Stimulated activated CD8-positive, alpha-beta memory T cell treated with anti-CD3 and anti-CD28 coated beads, Interleukin-4, amount 100 ng/mL, for 24 hours (primary cell): ENCODE results near the gene FHIT.

Experiments
- DNase-seq: peaks from one replicate; pipeline ENCODE4 v3.0.0-alpha.2; 2020; ENCODE audit warnings: low read depth

The FHIT gene

DNA sequence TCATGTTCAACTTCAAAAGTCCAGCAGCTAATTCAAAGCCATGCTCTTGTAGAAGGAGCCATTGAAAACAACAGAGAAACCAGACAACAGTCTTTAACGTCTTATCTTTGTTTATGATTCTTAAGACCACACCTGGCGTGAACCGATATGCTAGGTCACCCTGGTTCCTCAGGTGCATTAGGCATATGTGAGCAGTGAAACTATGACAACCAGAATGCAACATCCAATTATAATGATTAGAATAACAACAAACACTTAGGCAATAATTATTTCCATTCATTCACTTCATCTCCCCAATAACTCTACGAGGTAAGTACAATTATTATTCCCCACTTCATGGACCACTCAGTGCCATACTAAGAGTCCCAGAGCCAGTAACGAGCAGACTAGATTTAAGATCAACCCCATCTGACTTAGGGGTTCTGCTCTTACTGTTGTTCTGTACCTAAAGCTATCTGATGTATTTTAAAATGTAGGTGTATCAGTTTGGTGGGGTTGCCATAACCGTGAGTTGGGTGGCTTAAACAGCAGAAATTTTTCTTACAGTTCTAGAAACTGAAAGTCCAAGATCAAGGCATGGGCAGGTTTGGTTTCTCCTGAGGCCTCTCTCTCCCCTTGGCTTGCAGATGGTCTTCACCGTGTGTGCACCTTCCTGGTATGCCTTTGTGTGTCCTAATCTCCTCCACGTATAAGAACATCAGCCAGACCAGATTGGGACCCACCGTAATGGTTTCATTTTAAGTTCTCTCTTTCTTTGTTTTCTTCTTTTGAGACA, 1203.6 kb downstream of the FHIT start:
- DNase-seq: no peak

DNA sequence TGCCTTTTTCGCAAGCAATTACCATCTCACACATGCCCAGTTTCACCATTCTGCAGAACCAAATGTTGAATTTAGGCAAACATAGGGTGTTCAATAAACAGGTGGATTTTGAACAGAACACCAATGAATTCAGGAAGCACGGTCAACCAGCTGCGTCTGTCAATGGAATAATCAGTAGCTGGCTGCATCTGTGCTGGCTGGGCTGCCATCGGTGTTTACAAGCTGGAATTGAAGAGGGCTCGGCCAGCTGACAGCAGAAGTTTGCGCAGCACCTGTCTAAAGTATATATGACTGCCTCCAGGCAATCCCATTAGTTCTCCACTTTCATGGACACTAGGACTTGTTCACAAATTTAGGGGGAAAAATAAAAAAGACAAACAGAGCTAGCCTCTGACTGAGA, 1205.0 kb downstream of the FHIT start:
- DNase-seq: no peak

DNA sequence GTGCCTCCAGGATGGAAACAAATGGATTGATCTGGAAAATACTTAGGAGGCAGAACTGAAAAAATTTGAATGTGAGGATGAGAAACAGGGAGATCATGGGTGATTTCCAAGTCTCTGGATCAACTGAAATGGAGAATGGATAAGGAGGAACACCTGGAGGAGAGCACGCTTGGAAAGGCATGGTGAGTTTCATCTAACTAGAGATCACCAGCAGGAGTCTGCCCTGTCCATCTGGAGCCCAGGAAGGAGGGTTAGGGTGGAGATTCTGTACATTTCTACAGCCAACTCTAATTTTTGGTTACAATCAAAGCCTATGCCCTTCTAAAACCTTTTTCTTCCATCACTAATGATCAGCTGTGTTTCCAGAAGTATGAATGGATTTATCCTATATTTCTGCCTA, 1205.6 kb downstream of the FHIT start:
- DNase-seq: no peak

DNA sequence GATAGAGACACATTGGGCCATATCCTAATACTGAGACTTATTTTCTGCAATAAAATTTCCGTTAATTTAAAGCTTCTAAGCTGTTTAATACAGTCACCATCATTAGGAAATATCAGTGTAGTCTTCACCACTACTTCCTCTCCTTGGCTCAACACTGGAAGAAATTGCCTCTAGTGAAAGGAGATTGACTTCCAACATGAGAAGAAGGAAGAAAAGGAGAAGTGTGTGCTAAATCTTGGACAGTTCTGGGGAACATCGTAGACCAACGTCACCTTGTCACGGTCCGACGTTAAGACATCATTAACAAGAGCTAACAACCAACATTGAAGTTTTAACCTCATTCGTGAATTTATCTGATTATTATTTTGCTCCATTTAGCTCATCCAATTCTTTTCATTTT, 1214.4 kb downstream of the FHIT start:
- no peak for DNase-seq

DNA sequence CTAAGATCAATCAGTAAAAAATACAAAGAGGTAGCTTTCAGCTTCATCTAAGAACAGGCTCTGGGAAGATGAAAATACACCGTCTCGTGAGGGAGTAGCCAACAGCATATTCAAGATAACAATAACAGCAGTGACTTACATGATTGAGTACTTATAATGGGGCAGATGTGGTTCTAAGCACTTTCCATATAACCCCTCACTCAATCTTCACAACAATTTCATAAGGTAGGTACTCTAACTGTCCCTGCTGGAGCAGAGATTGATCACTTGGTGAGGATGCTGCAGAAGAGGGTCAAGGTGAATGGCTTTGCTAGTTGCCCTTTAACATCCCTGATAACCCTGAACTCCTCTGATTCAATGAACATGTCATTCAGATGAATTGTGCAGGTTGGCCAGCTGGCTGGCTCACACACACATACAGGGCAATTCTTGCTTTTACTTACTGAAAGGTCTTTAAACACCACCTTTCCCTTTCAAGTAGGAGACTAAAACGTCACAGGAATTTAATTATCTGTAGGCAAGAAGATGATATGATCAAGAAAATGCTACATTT, 1217.3 kb downstream of the FHIT start:
- DNase-seq: no peak

DNA sequence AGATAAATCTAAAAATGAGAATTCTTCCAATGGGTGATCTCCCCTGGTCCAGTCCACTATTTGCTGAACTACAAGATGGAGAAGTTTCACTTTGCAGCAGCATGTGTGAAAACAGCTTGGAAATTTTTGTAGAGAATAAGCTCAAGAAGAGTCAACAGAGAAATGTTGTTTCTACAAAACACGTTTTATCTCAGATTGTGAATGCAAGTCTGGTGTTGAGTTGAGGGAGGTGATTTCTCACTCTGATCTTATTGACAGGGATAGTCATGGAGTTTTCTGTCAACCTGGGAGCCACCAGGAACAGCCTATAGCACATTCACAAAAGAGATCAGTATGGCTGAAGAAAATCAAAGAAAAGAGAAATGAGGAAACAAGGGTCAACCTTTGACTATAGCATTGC, 1220.3 kb downstream of the FHIT start:
- DNase-seq: no peak

DNA sequence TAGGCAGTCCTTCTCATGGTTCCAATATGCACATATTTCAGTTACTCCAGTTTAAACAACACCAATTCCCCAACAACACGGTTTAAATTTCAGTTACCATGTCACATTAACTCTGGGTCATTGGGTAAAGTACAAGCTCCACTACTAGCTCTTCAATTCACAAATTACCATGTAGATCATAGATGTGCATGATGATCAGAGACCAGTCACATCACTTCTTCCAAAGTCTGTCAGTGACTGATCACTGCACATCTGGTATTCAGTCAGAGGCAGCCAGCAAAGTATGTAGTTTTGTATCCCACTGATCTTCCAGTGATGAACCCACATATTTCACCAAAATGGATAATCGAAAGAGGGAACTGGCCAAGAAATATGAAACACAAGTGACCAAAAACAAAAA, 1223.0 kb downstream of the FHIT start:
- DNase-seq: no peak

DNA sequence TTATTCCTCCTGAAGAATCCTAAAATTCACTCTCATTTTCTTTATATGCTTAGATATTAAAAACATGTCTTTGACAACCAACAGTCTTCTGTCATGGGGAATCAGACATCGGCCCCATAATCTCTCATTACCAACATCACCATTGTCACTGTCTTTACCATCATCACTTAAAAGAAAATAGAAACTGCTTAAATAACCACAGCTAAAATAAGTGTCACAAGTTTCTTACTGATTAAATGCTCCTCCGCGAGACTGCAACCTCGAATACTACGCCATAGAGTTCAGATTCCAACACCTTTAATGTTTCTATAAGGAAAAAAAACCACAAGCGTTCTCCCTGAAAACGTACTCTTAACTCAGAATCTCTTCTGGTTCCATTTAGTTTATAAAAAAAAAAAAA, 1223.9 kb downstream of the FHIT start:
- no peak for DNase-seq

DNA sequence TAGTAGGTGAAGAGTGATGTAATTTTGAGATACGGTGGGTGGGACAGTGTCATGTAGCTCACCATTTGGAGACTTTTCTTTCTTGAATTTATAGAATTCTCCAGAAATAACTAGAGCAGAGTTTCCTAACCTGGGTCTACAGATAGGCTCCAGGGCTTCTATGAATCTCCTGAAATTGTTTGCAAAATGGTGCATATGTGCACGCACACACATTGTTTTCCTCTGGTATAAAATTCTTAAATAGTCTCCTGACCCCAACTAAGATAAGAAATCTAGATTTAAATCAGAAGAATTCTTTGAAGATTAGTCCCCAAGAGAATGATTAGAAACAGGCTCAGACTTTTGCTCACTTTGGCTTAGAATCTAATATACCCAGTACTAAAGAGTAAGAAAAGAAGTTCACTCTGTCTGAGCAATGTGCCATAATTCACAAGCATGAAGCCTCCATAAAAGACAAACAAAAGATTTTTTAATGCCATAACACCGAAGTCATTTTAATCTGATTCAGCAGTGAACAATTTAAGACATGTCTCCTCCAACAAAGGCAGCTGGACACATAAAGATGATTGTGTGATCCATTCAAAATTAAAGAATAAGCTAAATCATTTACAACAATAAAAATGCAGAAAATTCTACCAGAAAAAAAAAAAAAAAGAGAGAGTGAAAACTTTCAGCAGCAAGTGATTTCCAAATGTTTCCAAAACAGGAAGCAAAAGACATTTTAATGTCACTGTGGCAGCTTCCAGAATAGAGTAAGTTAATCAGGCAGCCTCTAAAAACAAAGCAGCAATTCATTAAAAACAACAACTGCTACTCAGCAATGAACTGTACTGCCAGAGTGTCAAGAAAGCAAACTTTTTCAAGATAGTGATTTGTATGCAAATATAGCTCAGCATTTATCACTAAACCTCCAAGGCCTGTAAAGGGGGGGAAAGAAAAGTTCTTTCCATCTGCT, 1225.9 kb downstream of the FHIT start:
- no peak for DNase-seq

DNA sequence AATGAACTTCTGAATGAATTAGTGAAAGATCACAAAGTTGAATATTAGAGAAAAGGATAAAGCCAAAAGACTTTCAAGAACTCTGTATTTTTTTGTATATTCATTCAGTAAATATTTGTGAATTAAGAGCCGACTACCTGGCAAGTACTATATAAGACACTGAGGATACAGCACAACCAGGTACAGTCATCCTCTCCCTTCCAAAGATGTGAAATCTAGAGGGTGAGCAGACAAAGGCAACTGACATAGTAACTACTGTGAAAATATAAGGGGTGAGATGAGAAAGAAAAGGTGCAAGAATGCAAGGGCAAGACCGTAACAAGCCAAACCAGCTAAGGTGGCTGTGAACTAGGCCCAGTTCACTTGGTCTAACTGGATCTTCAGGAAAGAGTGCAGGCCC, 1226.9 kb downstream of the FHIT start:
- DNase-seq: no peak

DNA sequence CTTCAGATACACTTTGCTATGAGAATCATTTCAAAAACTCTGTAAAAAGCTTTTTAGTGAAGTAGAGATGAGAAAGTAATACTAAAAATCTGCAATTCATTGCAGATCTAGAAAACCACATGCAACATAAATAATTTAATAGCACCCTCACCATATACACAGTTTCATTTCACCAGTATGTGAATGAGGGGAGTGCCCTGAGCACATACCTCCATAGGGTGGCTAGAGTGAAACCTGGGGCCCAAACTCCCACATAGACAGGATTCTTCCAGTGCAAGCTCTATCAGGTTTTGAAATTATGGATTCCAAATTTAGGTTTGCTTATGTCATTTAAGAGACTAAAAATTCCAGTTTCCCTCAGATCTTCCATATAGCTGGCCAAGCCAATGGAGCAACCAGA, 1228.1 kb downstream of the FHIT start:
- DNase-seq: no peak

DNA sequence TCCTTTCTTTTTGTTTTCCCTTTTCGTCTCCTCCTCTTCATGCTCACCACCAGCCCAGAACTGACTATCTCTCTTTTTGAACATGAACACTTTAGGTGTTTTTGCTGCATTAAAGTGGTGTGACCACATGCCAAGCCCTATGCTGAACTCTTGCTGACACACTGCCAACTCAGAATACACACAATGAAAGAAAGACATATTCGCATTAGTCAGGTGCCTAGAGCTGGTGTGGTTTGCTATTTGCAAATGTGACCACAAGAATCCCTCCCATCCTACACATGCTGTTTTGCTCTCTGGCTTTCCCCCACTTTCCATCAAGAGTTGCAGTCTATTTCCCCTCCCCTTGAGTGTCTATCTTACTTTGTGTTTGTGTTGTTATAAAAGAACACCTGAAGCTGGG, 1233.6 kb downstream of the FHIT start:
- DNase-seq: peak; percentile 9

DNA sequence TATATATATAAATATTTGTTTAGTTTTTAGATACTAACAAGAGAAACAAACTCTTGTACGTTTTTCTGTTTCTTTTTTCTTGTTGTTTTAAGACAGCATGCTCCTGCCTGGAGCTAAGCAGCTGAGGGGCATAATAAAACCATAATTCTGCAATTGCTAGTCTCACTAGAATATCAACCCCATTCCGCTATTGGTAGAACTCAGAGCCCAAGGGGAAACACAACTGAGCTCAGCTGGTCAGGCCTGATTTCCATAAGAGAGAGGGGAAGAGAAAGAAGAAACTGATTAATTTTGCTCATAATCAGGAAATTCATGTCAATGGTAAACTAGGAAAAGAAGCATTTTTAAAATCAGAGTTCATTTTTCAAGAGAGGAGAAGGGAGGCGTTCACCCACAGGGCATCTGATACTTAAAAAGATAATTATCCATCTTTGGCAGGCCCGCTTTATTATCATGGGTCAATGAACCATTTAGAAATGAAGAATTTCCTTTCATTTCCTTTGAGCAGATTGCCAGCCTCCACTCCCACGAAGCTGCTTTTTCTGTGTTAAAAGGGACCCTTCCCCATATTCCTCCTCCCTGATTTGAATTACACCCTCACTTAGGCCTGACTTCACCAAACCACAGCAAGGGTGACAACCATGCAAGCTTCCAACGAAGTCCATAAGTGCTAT, 1236.1 kb downstream of the FHIT start:
- no peak for DNase-seq

DNA sequence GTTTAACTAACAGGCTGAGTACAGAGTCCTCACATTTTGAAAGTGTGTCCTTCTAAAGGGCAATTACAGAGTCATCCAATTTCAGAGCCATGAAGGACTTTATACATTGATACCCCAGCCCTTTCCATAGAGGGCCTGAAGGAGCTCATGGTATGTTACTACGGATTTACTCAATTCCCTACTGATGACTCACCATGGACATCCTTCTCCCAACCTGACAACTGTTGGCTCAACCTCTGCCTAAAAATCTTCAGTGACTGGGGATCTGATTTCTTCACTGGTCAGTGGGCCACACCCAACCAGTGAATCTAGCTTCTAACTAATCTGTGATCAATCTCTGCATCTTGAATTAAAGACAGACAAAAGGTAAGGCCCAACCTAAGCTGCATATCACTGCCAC, 1238.0 kb downstream of the FHIT start:
- no peak for DNase-seq

DNA sequence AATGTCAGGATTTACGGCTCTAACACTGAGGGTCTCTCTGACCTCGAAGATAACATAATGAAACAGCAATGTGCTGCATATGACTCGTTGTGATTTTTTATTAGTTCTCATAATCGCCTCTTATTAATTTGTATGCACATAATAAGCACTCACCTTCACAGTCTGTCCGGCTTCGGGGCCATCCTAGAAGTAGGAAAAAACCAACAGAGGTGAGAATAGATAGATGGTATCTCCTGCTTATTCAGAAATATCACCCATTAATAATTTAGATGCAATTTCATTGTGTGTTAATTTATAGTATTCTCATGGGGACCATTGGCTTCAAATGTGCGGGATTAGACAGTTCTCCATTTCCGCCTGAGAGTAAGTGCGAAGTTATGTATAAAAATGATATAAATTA, 1240.0 kb downstream of the FHIT start:
- DNase-seq: no peak

DNA sequence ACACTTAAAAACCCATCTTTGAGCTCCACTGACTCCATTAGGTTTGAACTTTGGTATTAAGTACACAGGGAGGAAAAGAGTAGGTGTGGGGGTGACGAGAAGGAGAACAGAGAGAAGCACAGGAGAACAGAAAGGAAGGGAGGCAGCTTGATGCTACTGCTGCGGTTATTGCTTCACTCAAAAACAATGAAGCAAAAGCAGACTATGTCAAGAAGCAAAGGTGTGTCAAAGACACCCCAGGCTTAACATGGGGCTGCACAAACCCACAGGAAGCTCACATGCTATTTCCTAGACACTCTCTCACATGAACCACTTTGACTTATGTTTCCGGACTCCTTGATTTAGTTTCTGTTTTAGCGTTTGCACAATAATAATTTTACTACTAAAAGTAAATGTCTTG, 1240.5 kb downstream of the FHIT start:
- peak; percentile 8 for DNase-seq

DNA sequence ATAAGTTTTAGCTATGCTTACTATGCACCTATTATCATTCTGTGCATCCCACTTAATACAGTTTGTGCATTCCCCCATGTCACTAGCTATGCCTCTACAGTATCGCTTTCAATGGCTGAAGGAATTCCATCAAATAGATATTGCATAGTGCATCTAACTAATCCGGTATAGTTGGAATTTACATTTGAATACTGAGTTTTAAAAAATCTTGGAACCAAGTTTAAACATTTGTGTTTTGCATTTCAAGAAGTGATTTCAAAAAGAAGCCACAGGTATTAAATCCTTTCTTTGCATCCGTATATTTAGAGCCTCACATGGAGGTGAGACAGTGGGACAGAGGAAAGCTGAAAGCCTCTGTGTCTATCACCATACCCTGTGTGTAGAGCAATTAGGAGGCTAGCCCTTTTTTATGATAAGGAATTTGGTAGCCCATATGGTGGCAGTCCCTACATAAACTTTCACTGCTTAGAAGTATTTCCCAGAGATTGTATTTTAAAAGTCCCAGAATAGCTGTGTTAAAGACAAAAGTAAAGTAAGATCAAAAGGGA, 1241.2 kb downstream of the FHIT start:
- DNase-seq: no peak

DNA sequence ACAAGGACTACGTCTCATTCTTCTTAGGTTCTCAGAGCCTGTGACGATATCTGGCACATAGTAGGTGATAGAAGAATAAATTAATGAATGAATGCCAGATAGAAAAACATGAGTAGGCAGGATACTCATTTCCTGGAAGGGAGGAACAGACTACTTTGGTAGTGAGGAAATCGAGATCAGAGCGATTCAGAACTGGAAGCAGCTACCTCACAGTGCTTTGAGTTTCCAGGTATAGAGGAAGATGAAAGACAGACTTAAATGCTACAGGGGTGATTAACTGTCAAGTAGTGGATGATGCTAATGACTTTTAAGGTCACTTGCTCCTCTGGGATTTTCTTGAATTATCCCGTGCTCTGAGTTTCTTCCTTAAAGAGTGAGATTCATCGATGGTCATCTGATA, 1249.9 kb downstream of the FHIT start:
- DNase-seq: no peak

DNA sequence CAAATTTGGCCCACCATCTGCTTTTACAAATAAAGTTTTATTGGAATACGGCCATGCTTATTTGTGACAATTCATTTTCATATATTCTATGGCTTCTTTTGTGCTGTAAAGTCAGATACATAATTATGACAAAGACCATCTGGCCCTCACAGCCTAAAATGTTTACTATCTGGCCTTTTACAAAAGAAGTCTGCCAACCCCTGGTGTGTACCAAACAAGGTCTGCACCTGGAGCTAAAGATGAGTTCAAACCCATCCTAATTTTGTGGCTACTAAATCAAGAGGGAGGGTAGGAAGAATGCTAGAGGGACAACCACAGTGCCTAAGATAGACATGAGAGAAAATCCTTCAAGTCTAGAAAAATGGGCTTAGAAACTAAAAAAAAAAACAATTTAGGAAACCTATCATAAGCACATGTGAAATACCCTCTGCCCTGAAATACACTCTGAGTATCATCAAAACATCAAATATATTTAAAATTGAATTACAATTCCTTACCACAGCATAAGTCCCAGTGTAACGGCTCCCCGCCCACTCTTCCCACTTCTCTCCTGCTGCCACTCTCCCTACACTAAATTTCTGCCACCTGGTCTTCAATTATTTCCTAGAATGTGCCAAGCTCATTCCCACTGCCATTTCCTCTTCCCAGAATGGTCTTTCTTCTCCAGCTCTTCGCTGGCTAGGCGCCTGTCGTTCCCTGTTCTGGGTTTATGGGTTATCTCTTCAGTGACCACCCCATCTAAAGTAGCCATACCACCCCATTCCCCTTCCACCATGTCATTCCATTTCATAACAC, 1250.7 kb downstream of the FHIT start:
- no peak for DNase-seq

DNA sequence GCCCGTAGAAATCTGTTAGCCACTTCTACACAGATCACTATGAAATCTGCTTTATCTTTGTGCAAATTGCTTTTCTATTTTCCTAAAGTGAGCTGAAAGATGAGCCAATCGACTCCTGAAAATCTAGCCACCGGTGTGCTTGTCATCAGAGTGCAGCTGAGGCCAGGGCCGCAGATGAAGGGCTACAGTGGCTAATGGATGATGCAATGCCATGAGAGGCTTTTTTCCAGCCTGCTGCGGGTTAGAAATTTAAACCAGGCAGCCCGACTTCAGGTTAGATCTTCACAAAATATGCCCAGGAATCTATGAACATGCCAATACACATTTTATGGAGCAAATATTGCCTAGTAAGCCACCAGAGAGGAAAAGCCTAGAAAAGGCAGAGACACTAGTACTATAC, 1253.2 kb downstream of the FHIT start:
- no peak for DNase-seq

DNA sequence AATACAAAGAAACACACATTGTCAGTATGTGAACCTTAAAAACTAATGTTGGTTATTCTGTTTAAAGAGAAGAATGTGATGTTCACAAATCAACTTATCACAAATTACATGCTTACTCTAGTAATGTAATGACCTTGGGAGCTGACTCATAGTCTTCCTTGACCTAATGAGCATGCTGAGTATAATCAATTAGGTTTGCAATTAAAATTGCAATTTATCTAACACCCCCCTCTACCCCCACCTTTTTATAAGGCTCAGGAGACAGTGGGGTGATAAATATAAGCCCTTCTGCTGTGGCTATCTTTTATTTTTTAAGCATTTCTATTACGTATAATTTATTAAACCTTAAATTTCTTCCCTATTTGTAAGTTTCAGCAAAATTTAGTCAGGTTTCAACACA, 1253.7 kb downstream of the FHIT start:
- DNase-seq: no peak
